ENCODE data around the gene POLR2E. TPM values are rescaled to one million over a fixed set of nuclear protein-coding genes. Genes with fewer than 3 reads are reported as not detected.

POLR2E gene
- polyA plus RNA-seq, 3 donors: 183 to 222 (median 195) TPM

DNA sequence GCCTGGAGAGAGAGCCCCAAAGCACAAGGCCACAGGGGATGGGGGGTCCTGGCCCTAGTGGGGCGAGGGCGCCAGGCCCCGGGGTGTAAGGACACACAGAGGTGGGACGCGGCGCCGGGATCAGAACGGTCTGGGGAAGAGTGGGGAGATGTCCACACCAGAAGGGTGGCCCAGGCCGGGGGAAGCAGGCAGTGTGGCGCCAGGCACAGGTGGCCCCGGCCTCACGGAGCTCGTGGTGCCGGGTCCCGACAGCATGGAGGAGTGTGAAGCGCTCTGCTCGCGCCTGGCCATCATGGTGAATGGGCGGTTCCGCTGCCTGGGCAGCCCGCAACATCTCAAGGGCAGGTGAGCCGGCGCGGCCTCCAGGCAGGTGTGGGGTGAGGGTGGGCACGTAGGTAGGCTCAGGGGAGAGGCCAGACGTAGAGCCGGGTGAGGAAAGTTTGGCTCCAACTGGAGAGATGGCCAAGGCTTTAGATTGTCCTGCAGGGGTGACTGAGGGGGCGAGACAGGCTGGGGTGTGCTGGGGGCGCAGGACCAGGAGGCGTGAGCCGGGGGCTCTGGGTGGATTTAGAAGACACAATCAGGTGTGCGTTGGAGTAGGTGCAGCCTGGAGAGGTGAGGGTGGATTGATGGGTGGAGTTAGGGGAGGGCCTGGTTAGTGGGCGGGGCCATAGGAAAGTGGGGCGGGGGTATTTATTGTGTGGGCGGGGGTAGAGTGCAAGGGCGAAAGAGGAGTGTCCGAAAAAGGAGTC lies 31.1 kb downstream of the POLR2E start:
- H3K36me3 Mint-ChIP-seq: peaks cover 9 to 16% of the 10 kb centered on the region in 2 donors
- Histone ChIP-seq H4K20me1 (ENCODE audit: insufficient read depth, low read length) (peaks cover 42% of the 10 kb centered on the region), H3K27me3 (ENCODE audit: control insufficient read depth in 2 of 2, insufficient read depth in 2 of 2, low read length in 2 of 2) (no peaks in the 10 kb centered on the region), H2AFZ (ENCODE audit: insufficient read depth, low read depth, low read length, poor library complexity, severe bottlenecking) (no peak overlapping the region), H3K4me3 (replicated peaks in 1 of 3; ENCODE audit: low read depth in 2 of 3, low read length in 3 of 3) (peak overlapping the region in 1 of 3 experiments; percentile 100), H3K9ac (ENCODE audit: insufficient read depth, low read length, poor library complexity, severe bottlenecking) (no peak overlapping the region), H3K79me2 (ENCODE audit: insufficient read depth, low read length) (peaks cover 29% of the 10 kb centered on the region), H3K36me3 (replicated peaks in 1 of 2; ENCODE audit: control insufficient read depth in 1 of 2, insufficient read depth in 2 of 2, low read length in 2 of 2) (peaks cover 0 to 4% of the 10 kb centered on the region in 2 donors), H3K27ac (ENCODE audit: low read depth in 1 of 2, low read length in 2 of 2) (no peak overlapping the region), H3K9me3 (replicated peaks in 1 of 2; ENCODE audit: control insufficient read depth in 1 of 2, insufficient read depth in 1 of 2, low read length in 2 of 2) (no peaks in the 10 kb centered on the region), H3K4me1 (ENCODE audit: control insufficient read depth in 1 of 2, insufficient read depth in 2 of 2, low read length in 2 of 2) (peaks cover 46 to 56% of the 10 kb centered on the region in 2 donors), H3K4me2 (replicated peaks; ENCODE audit: extremely low read depth, low read length, poor library complexity, severe bottlenecking) (no peak overlapping the region)
- peak overlapping the region in 1 of 2 donors; percentile 12 for H3K4me3 Mint-ChIP-seq
- peaks cover 0 to 2% (median 2%) of the 10 kb centered on the region in 3 donors for H3K27me3 Mint-ChIP-seq (ENCODE audit: low read depth in 3 of 3)
- intact Hi-C loops (cut with micrococcal nuclease): no loop called here
- H3K9me3 Mint-ChIP-seq: peaks cover 0 to 9% (median 0%) of the 10 kb centered on the region in 7 donors
- H3K4me1 Mint-ChIP-seq: peaks cover 37% of the 10 kb centered on the region
- TF ChIP-seq, protein P1, sequence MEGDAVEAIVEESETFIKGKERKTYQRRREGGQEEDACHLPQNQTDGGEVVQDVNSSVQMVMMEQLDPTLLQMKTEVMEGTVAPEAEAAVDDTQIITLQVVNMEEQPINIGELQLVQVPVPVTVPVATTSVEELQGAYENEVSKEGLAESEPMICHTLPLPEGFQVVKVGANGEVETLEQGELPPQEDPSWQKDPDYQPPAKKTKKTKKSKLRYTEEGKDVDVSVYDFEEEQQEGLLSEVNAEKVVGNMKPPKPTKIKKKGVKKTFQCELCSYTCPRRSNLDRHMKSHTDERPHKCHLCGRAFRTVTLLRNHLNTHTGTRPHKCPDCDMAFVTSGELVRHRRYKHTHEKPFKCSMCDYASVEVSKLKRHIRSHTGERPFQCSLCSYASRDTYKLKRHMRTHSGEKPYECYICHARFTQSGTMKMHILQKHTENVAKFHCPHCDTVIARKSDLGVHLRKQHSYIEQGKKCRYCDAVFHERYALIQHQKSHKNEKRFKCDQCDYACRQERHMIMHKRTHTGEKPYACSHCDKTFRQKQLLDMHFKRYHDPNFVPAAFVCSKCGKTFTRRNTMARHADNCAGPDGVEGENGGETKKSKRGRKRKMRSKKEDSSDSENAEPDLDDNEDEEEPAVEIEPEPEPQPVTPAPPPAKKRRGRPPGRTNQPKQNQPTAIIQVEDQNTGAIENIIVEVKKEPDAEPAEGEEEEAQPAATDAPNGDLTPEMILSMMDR (IDR thresholded peaks at IDR 0.05): no peak
- no peak for DNase-seq
- H3K27ac Mint-ChIP-seq: peak overlapping the region in 1 of 7 donors; percentile 43
- 94% methylated on average over 22 of the region's 37 CpGs for WGBS (ENCODE audit: insufficient coverage)

DNA sequence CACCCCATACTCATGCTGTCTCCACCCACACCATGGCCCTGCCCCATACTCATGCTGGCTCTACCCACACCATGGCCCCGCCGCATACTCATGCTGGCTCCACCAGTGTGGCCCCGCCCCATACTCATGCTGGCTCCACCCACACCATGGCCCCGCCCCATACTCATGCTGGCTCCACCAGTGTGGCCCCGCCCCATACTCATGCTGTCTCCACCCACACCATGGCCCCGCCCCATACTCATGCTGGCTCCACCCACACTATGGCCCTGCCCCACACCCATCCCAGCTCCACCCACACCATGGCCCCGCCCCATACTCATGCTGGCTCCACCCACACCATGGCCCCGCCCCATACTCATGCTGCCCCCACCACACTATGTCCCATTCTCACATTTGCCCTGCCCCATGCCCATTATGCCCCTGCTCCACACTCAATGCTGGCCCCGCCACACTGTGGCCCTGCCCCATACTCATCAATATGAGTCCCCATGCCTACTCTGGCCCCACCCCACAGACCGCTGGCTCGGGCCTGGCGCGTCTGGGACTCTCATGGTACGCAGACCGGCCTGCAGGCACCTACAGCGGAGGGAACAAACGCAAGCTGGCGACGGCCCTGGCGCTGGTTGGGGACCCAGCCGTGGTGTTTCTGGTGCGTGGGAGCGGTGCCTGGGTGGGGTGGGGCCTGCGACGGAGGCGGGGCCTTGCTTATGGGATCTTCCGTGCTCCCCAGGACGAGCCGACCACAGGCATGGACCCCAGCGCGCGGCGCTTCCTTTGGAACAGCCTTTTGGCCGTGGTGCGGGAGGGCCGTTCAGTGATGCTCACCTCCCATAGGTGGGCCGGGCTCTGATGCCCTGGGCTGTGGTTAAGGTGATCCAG lies 31.9 kb downstream of the POLR2E start:
- peaks cover 9 to 13% of the 10 kb centered on the region in 2 donors for H3K36me3 Mint-ChIP-seq
- Histone ChIP-seq H3K4me2 (replicated peaks; ENCODE audit: extremely low read depth, low read length, poor library complexity, severe bottlenecking) (no peak overlapping the region), H4K20me1 (ENCODE audit: insufficient read depth, low read length) (peaks cover 34% of the 10 kb centered on the region), H2AFZ (ENCODE audit: insufficient read depth, low read depth, low read length, poor library complexity, severe bottlenecking) (no peak overlapping the region), H3K4me3 (replicated peaks in 1 of 3; ENCODE audit: low read depth in 2 of 3, low read length in 3 of 3) (no peak overlapping the region), H3K79me2 (ENCODE audit: insufficient read depth, low read length) (peaks cover 21% of the 10 kb centered on the region), H3K36me3 (replicated peaks in 1 of 2; ENCODE audit: control insufficient read depth in 1 of 2, insufficient read depth in 2 of 2, low read length in 2 of 2) (peaks cover 4 to 11% of the 10 kb centered on the region in 2 donors), H3K27ac (ENCODE audit: low read depth in 1 of 2, low read length in 2 of 2) (no peak overlapping the region), H3K9me3 (replicated peaks in 1 of 2; ENCODE audit: control insufficient read depth in 1 of 2, insufficient read depth in 1 of 2, low read length in 2 of 2) (peaks cover under 1 to 6% of the 10 kb centered on the region in 2 donors), H3K27me3 (ENCODE audit: control insufficient read depth in 2 of 2, insufficient read depth in 2 of 2, low read length in 2 of 2) (no peaks in the 10 kb centered on the region), H3K4me1 (ENCODE audit: control insufficient read depth in 1 of 2, insufficient read depth in 2 of 2, low read length in 2 of 2) (peaks cover 38 to 48% of the 10 kb centered on the region in 2 donors), H3K9ac (ENCODE audit: insufficient read depth, low read length, poor library complexity, severe bottlenecking) (no peak overlapping the region)
- 95% methylated on average over 29 of the region's 37 CpGs for WGBS (ENCODE audit: insufficient coverage)
- TF ChIP-seq, protein P1 (IDR thresholded peaks at IDR 0.05): no peak
- H3K9me3 Mint-ChIP-seq: peaks cover under 1 to 9% (median 5%) of the 10 kb centered on the region in 7 donors
- H3K4me1 Mint-ChIP-seq: peaks cover 31% of the 10 kb centered on the region
- DNase-seq: peak; percentile 68 to 90 (median 87)
- H3K27ac Mint-ChIP-seq: peak overlapping the region in 2 of 7 donors; percentile 70 to 85
- intact Hi-C loops (cut with micrococcal nuclease): no loop called here
- no peak overlapping the region for H3K4me3 Mint-ChIP-seq
- peaks cover 0 to 2% (median 2%) of the 10 kb centered on the region in 3 donors for H3K27me3 Mint-ChIP-seq (ENCODE audit: low read depth in 3 of 3)
